Measurements from ENCODE around the gene IRX6.

Gene IRX6

DNA sequence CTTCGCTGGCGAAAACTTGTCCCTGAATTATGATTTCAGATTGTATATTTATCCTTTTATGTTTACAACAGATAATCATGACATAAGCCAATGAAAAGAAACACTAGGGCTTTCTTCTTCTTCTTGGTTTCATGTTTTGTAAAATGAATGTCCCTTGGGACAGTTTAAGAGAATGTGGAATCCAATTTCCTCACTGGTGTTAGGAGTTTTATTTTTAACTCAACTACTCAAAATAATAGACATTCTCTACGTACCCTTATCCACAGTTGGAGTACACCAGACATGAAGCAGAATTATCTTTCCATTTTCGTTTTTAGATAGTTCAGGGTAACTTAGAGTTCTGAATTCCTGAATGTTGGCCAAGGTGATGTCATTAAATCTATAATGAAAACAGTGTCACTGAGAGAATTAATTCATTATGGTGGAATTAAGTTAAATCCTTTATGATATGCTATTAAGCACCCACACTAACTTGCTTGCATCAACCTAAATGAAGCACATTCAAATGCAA lies 43.4 kb downstream of the IRX6 start:
- DNase-seq (ENCODE audit: low read depth in 2 of 2): no peak

DNA sequence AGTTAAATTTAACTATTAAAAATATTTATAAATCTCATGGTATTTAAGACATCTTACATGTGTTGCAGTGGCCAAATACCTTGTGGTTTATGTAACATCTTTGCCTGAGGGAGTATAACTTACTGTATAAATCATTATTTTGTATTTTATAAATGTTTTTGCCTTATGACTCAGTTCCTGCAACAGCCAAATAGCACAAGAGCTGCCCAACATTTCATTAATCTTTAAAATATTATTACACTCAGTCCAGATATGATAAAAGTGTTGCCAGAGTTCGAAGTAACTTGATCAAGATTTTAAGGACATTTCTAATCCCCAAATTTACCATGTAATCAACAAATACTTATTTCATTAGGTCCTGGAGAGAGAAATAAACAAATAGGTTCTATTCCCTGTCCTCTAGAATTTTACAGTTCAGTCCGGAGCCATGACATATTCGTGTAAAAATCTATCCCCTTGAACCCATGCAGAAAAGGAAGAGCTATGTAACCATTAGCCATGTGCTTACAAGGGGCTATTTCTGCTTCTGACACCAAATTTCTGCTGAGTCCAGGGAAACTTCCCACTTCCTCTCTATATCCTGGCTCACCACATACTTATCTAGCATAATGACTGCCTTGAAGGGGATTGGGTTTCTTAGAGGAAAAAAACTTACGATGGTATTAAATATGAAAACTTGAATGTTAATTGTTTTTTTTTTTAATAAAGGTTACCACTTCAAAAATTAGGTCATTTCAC lies 44.0 kb downstream of the IRX6 start:
- no peak for DNase-seq (ENCODE audit: low read depth in 2 of 2)

DNA sequence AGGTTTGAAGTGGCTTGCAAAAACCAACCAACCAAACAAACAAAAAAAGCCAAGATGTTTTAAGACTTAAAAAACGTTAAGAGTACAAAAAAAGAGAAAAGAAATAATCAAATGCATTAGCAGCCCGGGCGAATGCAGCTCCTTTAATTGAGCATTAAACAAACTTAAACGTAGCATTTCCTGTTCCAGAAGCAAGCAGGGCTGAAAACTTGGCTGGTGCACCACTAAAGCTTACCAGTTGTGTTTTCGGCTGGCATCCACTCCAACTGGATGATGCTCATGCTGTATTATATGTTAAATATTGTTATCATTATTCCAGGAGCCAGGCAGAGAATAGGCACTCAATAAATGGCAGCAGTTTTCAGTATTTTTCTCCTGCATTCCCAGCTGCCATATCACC lies 45.1 kb downstream of the IRX6 start:
- no peak for DNase-seq (ENCODE audit: low read depth in 2 of 2)

DNA sequence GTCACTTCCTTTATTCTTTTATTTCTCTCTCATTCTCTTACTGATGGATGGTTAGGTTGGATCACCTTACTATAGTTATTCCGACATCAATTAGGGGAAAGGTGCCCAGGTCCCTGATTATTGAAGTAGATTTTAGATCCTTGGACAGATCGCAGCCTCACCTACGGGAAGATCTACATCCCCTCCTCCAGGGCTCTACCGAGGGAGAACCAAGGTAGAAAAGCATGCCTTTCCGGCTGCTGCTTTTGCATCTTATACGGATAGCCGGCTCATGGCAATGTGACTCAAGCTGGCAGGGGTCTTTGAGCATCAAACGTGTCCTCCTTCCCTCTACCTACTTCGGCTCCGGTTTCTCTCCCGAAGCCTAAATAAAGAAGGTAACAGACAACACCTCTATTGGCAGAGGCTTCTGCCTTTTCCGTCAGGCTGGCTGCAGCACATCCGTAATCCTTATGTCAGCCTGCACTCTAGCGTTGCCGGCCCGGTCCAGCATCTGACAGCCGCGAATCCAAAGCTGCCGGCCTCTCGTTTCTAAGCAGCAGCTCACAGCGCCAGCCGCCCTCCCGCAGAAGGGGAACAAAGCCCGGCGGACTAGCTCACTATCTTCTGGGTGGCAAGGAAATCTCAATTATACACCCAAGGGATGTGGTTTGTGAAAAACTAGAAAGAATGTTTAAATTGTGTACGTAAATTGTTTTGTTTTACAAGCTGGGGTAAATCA lies 46.9 kb downstream of the IRX6 start:
- DNase-seq (ENCODE audit: low read depth in 2 of 2): no peak

DNA sequence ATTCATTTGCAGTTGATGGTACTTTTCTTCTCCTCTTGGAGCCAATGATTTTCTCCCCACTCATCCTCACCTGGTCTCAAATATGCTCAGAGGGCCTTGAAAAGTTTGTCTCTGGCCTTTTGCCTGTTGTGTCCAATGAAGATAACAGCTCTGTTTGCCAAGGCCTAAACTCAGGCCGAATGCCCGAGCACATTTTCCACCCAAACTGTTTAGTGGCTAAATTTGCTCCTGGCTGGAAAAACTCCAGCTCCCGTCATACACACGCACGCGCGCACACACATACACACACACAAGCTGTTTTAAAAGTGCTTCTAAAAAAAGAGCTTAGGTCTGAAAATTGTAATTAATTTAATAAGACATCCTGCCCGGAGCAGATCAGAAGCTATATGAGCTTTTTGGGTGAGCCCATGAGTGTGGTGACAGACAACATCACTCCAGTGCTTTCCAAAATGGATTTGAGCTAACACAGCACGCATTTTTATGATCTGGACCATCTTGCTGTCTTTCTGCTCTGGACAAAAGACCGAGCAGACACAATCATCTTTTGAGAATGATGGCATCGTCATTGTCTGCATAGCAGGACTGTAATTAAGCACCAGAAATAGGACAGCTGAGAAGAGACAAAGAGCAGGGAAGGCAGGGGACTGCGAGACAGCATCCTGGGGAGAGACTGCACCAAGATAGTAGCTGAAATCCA lies 48.9 kb downstream of the IRX6 start:
- DNase-seq (ENCODE audit: low read depth in 2 of 2): no peak

DNA sequence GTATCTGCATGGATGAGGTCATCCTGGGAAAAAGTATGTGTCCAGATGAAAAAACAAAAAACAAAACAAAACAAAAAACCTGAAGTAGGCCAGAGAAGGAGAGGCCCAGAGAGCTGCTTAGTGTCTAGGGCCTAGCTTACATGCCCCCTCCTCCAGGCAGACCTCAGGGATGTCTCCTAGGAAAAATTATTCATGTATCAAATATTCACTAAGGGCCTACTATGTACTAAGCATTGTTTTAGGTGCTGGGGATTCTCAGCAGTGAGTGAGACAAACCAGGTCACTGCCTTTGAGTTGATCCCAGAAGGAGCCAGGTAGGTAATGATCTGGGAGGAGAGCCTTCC lies 49.5 kb downstream of the IRX6 start:
- DNase-seq (ENCODE audit: low read depth in 2 of 2): no peak

DNA sequence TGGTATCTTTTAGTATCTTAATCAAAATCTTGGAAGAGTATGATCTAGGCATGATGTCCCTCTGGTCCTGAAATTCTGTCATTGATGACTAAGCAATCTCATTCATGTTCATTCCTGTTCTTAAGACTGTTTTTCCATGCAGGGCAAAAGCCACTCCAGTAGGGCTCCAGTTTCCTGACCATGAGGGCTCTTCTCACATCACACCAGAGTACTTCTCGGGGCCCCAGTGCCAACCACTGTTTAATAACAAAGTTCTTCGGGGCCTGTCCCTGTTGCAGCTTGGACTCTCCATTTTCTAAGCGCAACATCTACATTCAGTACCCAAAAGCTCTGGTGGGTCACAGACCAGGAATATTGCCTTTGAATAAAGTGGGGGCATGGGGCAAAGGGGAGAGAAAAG lies 52.0 kb downstream of the IRX6 start:
- DNase-seq (ENCODE audit: low read depth in 2 of 2): no peak

DNA sequence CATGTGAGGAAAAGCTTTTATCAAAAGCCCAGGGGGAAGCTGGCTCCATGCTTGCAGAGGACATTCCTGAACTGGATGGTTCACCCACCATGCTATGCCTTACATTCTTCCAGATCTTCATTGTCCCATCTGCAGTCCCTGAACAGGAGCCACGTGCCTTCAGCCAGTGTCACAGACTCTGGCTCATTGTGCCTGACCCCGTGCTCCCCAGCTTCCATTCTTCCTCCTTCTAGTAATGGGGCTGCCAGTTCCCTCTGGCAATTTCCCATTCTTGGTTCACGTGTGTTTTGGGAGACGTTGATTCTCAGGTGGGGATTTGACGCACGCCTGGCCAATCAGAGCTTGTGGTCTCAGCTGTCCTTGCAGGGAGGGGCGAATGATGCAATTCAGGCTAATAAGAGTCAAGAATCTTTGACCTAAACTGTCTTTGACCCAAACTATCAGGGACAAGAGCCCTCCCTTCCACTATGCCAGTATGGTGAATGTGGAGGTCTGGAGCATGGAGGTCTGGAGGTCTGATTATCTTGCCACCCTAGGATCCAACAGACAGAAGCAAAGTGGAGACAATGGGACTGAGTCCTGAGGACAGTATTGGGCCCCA lies 52.7 kb downstream of the IRX6 start:
- DNase-seq (ENCODE audit: low read depth in 2 of 2): no peak

DNA sequence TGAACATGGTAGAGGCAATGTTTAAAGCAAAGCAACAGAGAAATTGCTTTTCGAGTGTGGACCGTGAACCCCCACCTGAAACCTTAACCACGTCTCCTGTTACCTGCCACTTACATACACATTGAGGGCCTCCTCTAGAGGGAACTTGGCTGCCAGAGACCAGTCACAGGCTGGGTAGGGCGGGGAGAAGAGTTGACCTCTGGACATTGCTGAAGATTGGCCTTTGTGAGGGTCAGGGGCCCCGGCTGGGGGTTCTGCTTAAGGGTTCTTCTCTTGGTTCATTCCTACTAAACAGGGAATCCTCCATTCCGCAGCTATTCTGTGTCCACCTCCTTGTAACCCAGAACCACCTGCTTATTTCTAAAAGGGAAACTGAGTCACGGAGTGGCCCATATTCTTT lies 53.8 kb downstream of the IRX6 start:
- DNase-seq (ENCODE audit: low read depth in 2 of 2): no peak

DNA sequence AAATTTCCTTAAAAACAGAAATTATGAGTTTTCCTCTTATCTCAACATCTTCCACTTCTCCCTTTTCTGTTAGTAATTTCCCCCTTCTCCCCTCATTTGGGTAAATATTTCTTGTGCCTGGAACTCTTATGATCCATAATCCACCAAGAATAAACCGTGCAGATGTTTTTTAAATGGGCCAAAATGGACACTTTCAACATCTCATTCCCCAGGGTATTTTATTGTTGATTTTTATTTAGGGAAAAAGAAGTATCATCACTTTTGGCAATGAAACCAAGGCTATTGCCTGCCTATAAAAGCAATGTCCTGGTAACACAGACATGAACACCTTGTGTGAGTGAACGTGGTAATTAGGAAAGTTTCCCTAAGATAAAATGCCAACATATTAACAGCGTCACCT lies 54.6 kb downstream of the IRX6 start:
- DNase-seq (ENCODE audit: low read depth in 2 of 2): no peak

DNA sequence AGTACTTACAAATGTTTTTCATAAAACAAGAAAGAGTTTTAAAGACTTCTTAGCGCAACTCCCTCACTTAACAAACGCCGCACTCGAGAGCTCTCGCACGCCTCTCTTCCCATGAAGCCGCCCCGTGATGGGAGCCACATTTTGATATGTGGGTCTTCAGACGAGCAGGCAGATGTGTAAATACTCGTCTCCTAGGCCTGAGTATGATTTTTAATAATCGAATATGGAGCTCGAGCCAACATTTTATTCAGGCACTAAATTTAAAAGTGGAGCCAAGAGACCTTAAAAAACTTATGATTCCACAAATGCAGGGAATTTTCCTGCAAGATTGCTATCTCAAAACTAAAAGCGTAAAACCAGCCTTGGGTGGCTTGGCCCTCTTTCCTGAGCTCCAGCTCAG lies 55.4 kb downstream of the IRX6 start:
- DNase-seq (ENCODE audit: low read depth in 2 of 2): no peak

DNA sequence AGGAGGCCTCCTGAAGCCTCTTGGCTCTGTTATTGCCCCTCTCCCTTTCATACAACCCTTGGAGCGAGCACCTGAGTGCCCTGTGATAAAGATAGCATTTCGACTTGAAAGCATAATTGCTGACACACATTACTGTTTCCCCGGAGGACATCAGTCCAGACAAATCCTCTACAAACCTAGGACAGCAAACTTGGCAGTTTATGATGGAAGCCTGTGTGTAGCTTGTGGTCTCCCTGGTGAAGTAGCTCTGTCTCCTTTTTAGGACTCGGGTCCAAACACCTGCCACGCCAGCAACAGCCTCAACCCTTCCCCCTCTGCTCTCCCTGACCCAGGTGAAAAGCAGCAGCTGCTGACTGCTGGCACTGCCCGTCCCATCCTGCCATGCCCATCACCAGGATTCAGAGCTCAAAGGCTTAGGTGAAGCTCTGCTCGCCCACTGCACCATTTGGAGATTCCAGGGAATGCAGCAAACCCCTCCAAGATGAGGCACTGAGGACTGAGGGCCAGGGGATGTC lies 55.9 kb downstream of the IRX6 start:
- DNase-seq (ENCODE audit: low read depth in 2 of 2): no peak
